MM.1S (cell line): ENCODE measurements around the gene OR56A1.

ENCODE experiments used
- DNase-seq: peaks from one replicate; pipeline ENCODE4 v3.0.0-alpha.2; 2015
- H2AFZ ChIP-seq: fragments of 300-600 bp; sonication (generic); 2 replicates; pipeline ENCODE4 v1.6.0; 2016; ENCODE audit warnings: antibody characterized with exemption, low read length
- H3F3A ChIP-seq: fragments of 300-600 bp; sonication (generic); 2 replicates; pipeline ENCODE4 v1.6.1; 2016; ENCODE audit warnings: mild to moderate bottlenecking, antibody characterized with exemption, low read length, moderate library complexity, mixed read lengths; ENCODE audit not compliant: insufficient read depth
- H3K27ac ChIP-seq: fragments of 300-600 bp; sonication (generic); 2 replicates; pipeline ENCODE4 v1.5.1; 2016; ENCODE audit warnings: mild to moderate bottlenecking, low read length
- H3K27me3 ChIP-seq: fragments of 300-600 bp; sonication (generic); replicated peaks from 2 replicates; pipeline ENCODE4 v1.6.0; 2016; ENCODE audit warnings: low read length; ENCODE audit not compliant: insufficient read depth
- H3K36me3 ChIP-seq: fragments of 300-600 bp; sonication (generic); replicated peaks from 2 replicates; pipeline ENCODE4 v1.6.1; 2016; ENCODE audit warnings: mild to moderate bottlenecking, low read length, mixed read lengths; ENCODE audit not compliant: insufficient read depth
- H3K4me1 ChIP-seq: fragments of 300-600 bp; sonication (generic); 2 replicates; pipeline ENCODE4 v1.6.1; 2016; ENCODE audit warnings: low read length, mixed read lengths
- H3K4me2 ChIP-seq: fragments of 300-600 bp; sonication (generic); 2 replicates; pipeline ENCODE4 v1.6.0; 2016; ENCODE audit warnings: low read depth, low read length
- H3K4me3 ChIP-seq: fragments of 300-600 bp; sonication (generic); 2 replicates; pipeline ENCODE4 v1.5.1; 2016; ENCODE audit warnings: low read length, mixed read lengths
- H3K79me2 ChIP-seq: fragments of 300-600 bp; sonication (generic); 2 replicates; pipeline ENCODE4 v1.6.1; 2016; ENCODE audit warnings: mixed run types, low read length, mixed read lengths
- H3K9ac ChIP-seq: fragments of 300-600 bp; sonication (generic); 2 replicates; pipeline ENCODE4 v1.6.1; 2016; ENCODE audit warnings: low read length, mixed read lengths
- H3K9me2 ChIP-seq: fragments of 300-600 bp; sonication (generic); replicated peaks from 2 replicates; pipeline ENCODE4 v1.6.1; 2016; ENCODE audit warnings: mild to moderate bottlenecking, low read length, mixed read lengths; ENCODE audit not compliant: insufficient read depth
- H3K9me3 ChIP-seq: fragments of 300-600 bp; sonication (generic); replicated peaks from 2 replicates; pipeline ENCODE4 v1.6.1; 2016; ENCODE audit warnings: mild to moderate bottlenecking, low read length, mixed read lengths; ENCODE audit not compliant: insufficient read depth
- H4K20me1 ChIP-seq: fragments of 300-600 bp; sonication (generic); 2 replicates; pipeline ENCODE4 v1.6.1; 2016; ENCODE audit warnings: mild to moderate bottlenecking, low read length, moderate library complexity, mixed read lengths; ENCODE audit not compliant: insufficient read depth
- EZH2 ChIP-seq: fragments of 300-600 bp; sonication (generic); optimal IDR thresholded peaks from 2 replicates; pipeline ENCODE3; 2017; ENCODE audit warnings: low read depth, mild to moderate bottlenecking, antibody characterized with exemption, low read length, mixed read lengths
- EZH2phosphoT487 ChIP-seq: fragments of 300-600 bp; sonication (generic); IDR thresholded peaks from 2 replicates; pipeline ENCODE4 v1.6.1; 2018; ENCODE audit warnings: antibody characterized with exemption, low read length
- TF ChIP-seq, protein P1 (sequence below): fragments of 300-600 bp; sonication (generic); IDR thresholded peaks from 2 replicates; pipeline ENCODE4 v1.5.1; 2016; ENCODE audit warnings: antibody characterized with exemption, low read length, mixed read lengths

OR56A1 gene

DNA sequence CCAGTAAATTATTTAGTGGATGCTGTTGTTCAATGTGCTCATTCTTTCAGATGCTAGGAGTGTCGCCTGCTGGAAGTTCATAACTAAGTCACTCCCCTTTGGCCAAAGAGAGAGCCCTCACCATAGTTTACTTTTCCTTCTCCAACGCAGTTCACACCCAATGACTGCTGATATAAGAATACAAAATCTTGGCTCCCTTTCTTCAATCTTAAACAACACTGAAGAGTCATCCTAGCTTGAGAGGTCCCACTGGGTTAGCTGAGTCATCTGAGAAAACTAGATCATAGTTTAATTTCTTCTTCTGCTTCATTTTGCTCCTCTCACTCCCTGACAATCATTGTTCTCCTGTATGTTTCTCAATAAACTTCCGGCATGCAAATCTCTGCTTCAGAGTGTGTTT, 38.4 kb downstream of the OR56A1 start:
- Histone ChIP-seq H2AFZ (no peak overlapping the region), H3K4me2 (no peak overlapping the region), H3K27ac (no peak overlapping the region), H3K9me3 (no peaks in the 10 kb centered on the region), H3F3A (no peaks in the 10 kb centered on the region), H3K36me3 (no peaks in the 10 kb centered on the region), H3K4me1 (no peaks in the 10 kb centered on the region), H3K9me2 (no peaks in the 10 kb centered on the region), H4K20me1 (no peaks in the 10 kb centered on the region), H3K4me3 (no peak overlapping the region), H3K79me2 (no peaks in the 10 kb centered on the region), H3K9ac (no peak overlapping the region), H3K27me3 (no peaks in the 10 kb centered on the region)
- no peak for DNase-seq
- TF ChIP-seq EZH2 = no peak
- TF ChIP-seq, protein P1, sequence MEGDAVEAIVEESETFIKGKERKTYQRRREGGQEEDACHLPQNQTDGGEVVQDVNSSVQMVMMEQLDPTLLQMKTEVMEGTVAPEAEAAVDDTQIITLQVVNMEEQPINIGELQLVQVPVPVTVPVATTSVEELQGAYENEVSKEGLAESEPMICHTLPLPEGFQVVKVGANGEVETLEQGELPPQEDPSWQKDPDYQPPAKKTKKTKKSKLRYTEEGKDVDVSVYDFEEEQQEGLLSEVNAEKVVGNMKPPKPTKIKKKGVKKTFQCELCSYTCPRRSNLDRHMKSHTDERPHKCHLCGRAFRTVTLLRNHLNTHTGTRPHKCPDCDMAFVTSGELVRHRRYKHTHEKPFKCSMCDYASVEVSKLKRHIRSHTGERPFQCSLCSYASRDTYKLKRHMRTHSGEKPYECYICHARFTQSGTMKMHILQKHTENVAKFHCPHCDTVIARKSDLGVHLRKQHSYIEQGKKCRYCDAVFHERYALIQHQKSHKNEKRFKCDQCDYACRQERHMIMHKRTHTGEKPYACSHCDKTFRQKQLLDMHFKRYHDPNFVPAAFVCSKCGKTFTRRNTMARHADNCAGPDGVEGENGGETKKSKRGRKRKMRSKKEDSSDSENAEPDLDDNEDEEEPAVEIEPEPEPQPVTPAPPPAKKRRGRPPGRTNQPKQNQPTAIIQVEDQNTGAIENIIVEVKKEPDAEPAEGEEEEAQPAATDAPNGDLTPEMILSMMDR = no peak
- TF ChIP-seq EZH2phosphoT487 = no peak

DNA sequence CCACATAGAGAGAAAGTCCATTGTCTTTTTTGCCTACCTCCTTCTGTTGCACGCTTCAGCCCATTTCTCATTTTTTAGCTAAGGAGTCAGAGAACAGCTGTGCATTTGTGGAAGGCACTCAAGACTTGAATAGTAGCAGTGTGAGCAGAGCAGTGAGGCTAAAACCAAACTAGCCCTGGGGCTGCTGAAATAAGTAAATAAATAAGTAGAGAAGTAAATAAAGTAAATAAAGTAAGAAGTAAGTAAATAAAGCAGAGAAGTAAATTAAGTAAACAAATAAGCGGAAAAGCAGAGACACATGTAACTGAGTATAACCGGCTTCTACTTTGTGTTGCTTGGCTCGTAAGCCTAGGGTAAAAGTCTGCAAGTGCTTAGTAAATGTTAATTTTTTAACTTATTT, 41.4 kb downstream of the OR56A1 start:
- TF ChIP-seq, protein P1 = no peak
- TF ChIP-seq EZH2phosphoT487 (no peak), EZH2 (no peak)
- no peaks in the 10 kb centered on the region for H3K27me3 ChIP-seq
- H3K36me3 ChIP-seq = no peaks in the 10 kb centered on the region
- no peak overlapping the region for H3K9ac ChIP-seq
- no peak overlapping the region for H3K27ac ChIP-seq
- H3K9me3 ChIP-seq = no peaks in the 10 kb centered on the region
- H3K4me3 ChIP-seq = no peak overlapping the region
- no peaks in the 10 kb centered on the region for H3F3A ChIP-seq
- H3K79me2 ChIP-seq = no peaks in the 10 kb centered on the region
- no peak for DNase-seq
- no peak overlapping the region for H2AFZ ChIP-seq
- no peaks in the 10 kb centered on the region for H3K4me1 ChIP-seq
- H3K4me2 ChIP-seq = no peak overlapping the region
- no peaks in the 10 kb centered on the region for H4K20me1 ChIP-seq
- no peaks in the 10 kb centered on the region for H3K9me2 ChIP-seq

- Histone ChIP-seq H3K27ac (no peak within 1 kb of the TSS), H3K9me2 (no peaks in the 10 kb centered on the region), H3K27me3 (no peaks in the 10 kb centered on the region), H3K79me2 (no peaks in the 10 kb centered on the region), H3K36me3 (no peaks in the 10 kb centered on the region), H3K4me3 (no peak within 1 kb of the TSS), H3K9me3 (no peaks in the 10 kb centered on the region), H2AFZ (no peak within 1 kb of the TSS), H3F3A (no peaks in the 10 kb centered on the region), H3K4me2 (no peak within 1 kb of the TSS), H3K9ac (no peak within 1 kb of the TSS), H4K20me1 (no peaks in the 10 kb centered on the region), H3K4me1 (no peaks in the 10 kb centered on the region)
- DNase-seq = no peak
- TF ChIP-seq, protein P1 = no peak
- TF ChIP-seq EZH2phosphoT487 = no peak
- TF ChIP-seq EZH2 = no peak
Measured at GRCh38 chr11:5986885-5987284, 43.7 kb downstream of the OR56A1 start, which contains the start of gene OR52L1. Gene OR52L1 (minus strand): TSS chr11:5986985. CDS start chr11:5986930, 55 bp downstream.
